HEK293T (cell line): Measurements from ENCODE around the gene SGPL1.
"Not testable (repeated sequence)": the region's sequence is repeated elsewhere in the genome, so short reads cannot be mapped to it uniquely, and the experiment has no call there.

ENCODE experiments used
- CTCF ChIA-PET: fragments of 350-600 bp; formaldehyde crosslinking; extraction: SDS; loops from one replicate; lab custom pipeline; 2021; ENCODE audit warnings: antibody characterized with exemption, inconsistent platforms; lab: Yijun Ruan, JAX
- POLR2A ChIA-PET: fragments of 350-600 bp; formaldehyde crosslinking; extraction: SDS; loops from one replicate; lab custom pipeline; 2020; ENCODE audit warnings: antibody characterized with exemption, inconsistent platforms; lab: Yijun Ruan, JAX
- DNase-seq: peaks from one replicate; pipeline ENCODE4 v3.0.0; 2012; ENCODE audit warnings: mixed read lengths; ENCODE audit errors: extremely low spot score
- ARNT ChIP-seq: fragments of 450-650 bp; IDR thresholded peaks from 2 replicates; pipeline ENCODE4 v1.6.1; 2017; ENCODE audit warnings: mild to moderate bottlenecking
- BHLHE40 ChIP-seq: fragments of 450-650 bp; IDR thresholded peaks from 2 replicates; pipeline ENCODE4 v1.6.1; 2016; ENCODE audit warnings: mild to moderate bottlenecking, moderate library complexity, borderline replicate concordance
- CTBP1 ChIP-seq: fragments of 450-650 bp; IDR thresholded peaks from 2 replicates; pipeline ENCODE4 v1.6.1; 2016; ENCODE audit warnings: borderline replicate concordance
- ELF4 ChIP-seq: fragments of 450-650 bp; IDR thresholded peaks from 2 replicates; pipeline ENCODE4 v1.6.1; 2017; ENCODE audit warnings: antibody characterized with exemption
- FOXA1 ChIP-seq: fragments of 450-650 bp; IDR thresholded peaks from 2 replicates; pipeline ENCODE4 v1.6.1; 2016; ENCODE audit warnings: mild to moderate bottlenecking
- FOXK2 ChIP-seq: fragments of 450-650 bp; IDR thresholded peaks from 2 replicates; pipeline ENCODE4 v1.6.1; 2016; ENCODE audit warnings: mild to moderate bottlenecking
- FOXM1 ChIP-seq: fragments of 450-650 bp; IDR thresholded peaks from 2 replicates; pipeline ENCODE4 v1.6.1; 2017; ENCODE audit warnings: mild to moderate bottlenecking, borderline replicate concordance
- HDGF ChIP-seq: fragments of 450-650 bp; IDR thresholded peaks from 2 replicates; pipeline ENCODE4 v1.6.1; 2017; ENCODE audit warnings: antibody characterized with exemption, borderline replicate concordance
- L3MBTL2 ChIP-seq: fragments of 450-650 bp; conservative IDR thresholded peaks from 2 replicates; pipeline ENCODE4 v1.6.1; 2016; ENCODE audit warnings: mild to moderate bottlenecking
- LEF1 ChIP-seq: fragments of 450-650 bp; IDR thresholded peaks from 2 replicates; pipeline ENCODE4 v1.6.1; 2017; ENCODE audit warnings: mild to moderate bottlenecking, borderline replicate concordance
- NFRKB ChIP-seq: fragments of 450-650 bp; IDR thresholded peaks from 2 replicates; pipeline ENCODE4 v1.6.1; 2016; ENCODE audit warnings: mild to moderate bottlenecking, moderate library complexity
- SP1 ChIP-seq: fragments of 450-650 bp; IDR thresholded peaks from 2 replicates; pipeline ENCODE4 v1.6.1; 2017
- SUZ12 ChIP-seq: fragments of 450-650 bp; IDR thresholded peaks from 2 replicates; pipeline ENCODE4 v1.6.1; 2016; ENCODE audit warnings: mild to moderate bottlenecking
- TARDBP ChIP-seq: fragments of 450-650 bp; IDR thresholded peaks from 2 replicates; pipeline ENCODE4 v1.6.1; 2016
- ZNF384 ChIP-seq: fragments of 450-650 bp; IDR thresholded peaks from 2 replicates; pipeline ENCODE4 v1.6.1; 2016

SGPL1 gene

GRCh38 chr10:70913893-70914240 is 98.1 kb downstream of the SGPL1 start:
- ChIA-PET POLR2A (no interaction called here), CTCF (no interaction called here)
- no peak for TF ChIP-seq NFRKB
- DNase-seq: no peak

- DNase-seq: no peak
- ChIA-PET CTCF (no interaction called here), POLR2A (no interaction called here)
- TF ChIP-seq SP1 (no peak), BHLHE40 (no peak), FOXK2 (no peak), ELF4 (no peak), ARNT (no peak), ZNF384 (no peak)
Measured at GRCh38 chr10:70914316-70914864, 98.6 kb downstream of the SGPL1 start.

GRCh38 chr10:70915206-70915605 is 99.5 kb downstream of the SGPL1 start:
- DNase-seq: no peak
- ChIA-PET POLR2A (no interaction called here), CTCF (no interaction called here)
- TF ChIP-seq BHLHE40 (no peak), L3MBTL2 (no peak), SP1 (no peak)

GRCh38 chr10:70915806-70916205 is 100.1 kb downstream of the SGPL1 start:
- no peak for DNase-seq
- ChIA-PET POLR2A (no interaction called here), CTCF (no interaction called here)
- TF ChIP-seq SP1 (no peak), ARNT (no peak)

- no peak for DNase-seq
- TF ChIP-seq CTBP1 (no peak), FOXA1 (no peak), SP1 (no peak)
- CTCF ChIA-PET: no interaction called here
- POLR2A ChIA-PET: no interaction called here
Measured at GRCh38 chr10:70916241-70916640, 100.5 kb downstream of the SGPL1 start.

GRCh38 chr10:70917226-70917625 is 101.5 kb downstream of the SGPL1 start:
- TF ChIP-seq FOXM1: no peak
- TF ChIP-seq FOXA1: no peak
- TF ChIP-seq LEF1: no peak
- no peak for TF ChIP-seq SUZ12
- no peak for TF ChIP-seq ELF4
- TF ChIP-seq BHLHE40: no peak
- TF ChIP-seq FOXK2: no peak
- no peak for TF ChIP-seq NFRKB
- TF ChIP-seq CTBP1: no peak
- TF ChIP-seq HDGF: no peak
- no peak for TF ChIP-seq ZNF384
- TF ChIP-seq L3MBTL2: no peak
- TF ChIP-seq TARDBP: no peak
- ChIA-PET POLR2A (no interaction called here), CTCF (interaction anchor here (0.6 to 0.7 kb wide), 2 partner anchors 11 to 301 kb away, joined by 3 read pairs; no protein-coding TSS in a partner anchor)
- no peak for DNase-seq

GRCh38 chr10:70917635-70918034 is 101.9 kb downstream of the SGPL1 start:
- ChIA-PET CTCF (interaction anchor here (0.7 kb wide), 1 partner anchor 301 kb away, joined by 3 read pairs; no protein-coding TSS in a partner anchor), POLR2A (no interaction called here)
- no peak for TF ChIP-seq SP1
- no peak for TF ChIP-seq HDGF
- TF ChIP-seq SUZ12: no peak
- TF ChIP-seq FOXK2: no peak
- TF ChIP-seq FOXA1: no peak
- no peak for TF ChIP-seq BHLHE40
- no peak for TF ChIP-seq LEF1
- no peak for TF ChIP-seq TARDBP
- no peak for DNase-seq

GRCh38 chr10:70918851-70919530 is 103.2 kb downstream of the SGPL1 start:
- ChIA-PET POLR2A (no interaction called here), CTCF (no interaction called here)
- TF ChIP-seq TARDBP (no peak), ELF4 (no peak), FOXK2 (no peak), LEF1 (no peak), BHLHE40 (no peak), CTBP1 (no peak), NFRKB (no peak), SUZ12 (no peak), ARNT (no peak), SP1 (no peak), HDGF (no peak), ZNF384 (no peak), L3MBTL2 (no peak)
- no peak for DNase-seq

- DNase-seq, POLR2A ChIA-PET, CTCF ChIA-PET: not testable (repeated sequence)
Measured at GRCh38 chr10:70919906-70920305, 104.2 kb downstream of the SGPL1 start.
